HFF-Myc (cell line): ENCODE results near the gene RNFT2.
"Not testable (repeated sequence)": the region's sequence is repeated elsewhere in the genome, so short reads cannot be mapped to it uniquely, and the experiment has no call there.

Source experiments
- DNase-seq: peaks from one replicate; pipeline ENCODE4 v3.0.0-alpha.2; 2011; ENCODE audit warnings: low read depth; ENCODE audit errors: extremely low read depth
- H3K4me3 ChIP-seq: replicated peaks from 2 replicates; pipeline ENCODE4 v1.5.1; 2011; ENCODE audit warnings: low read depth, mild to moderate bottlenecking, control low read depth, low read length
- TF ChIP-seq, protein P1 (sequence below): IDR thresholded peaks from 2 replicates; pipeline ENCODE4 v1.5.1; 2012; ENCODE audit warnings: mild to moderate bottlenecking, low read depth, low read length, control low read depth; ENCODE audit errors: missing control alignments

Gene RNFT2

DNA sequence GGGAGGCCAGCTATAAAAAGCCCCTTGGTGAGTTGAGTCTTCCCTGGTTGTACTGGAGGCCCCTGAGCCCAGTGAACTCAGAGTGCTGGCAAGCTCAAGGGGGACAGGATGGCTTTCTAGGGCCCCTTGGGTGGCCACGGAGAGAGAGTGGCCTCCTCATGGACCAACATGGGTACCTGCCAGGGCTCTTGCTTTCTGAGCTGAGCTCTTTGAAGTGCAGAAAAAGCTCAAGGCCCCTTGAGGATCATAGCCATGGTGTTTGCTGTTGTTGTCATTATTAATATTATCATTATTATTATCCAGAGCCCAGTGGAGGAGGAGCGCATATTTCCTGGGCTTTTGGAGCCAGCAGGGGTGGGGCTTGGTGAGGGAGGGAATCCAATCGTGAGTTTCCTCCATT, 6.7 kb downstream of the RNFT2 start:
- DNase-seq, result no peak
- TF ChIP-seq, protein P1, sequence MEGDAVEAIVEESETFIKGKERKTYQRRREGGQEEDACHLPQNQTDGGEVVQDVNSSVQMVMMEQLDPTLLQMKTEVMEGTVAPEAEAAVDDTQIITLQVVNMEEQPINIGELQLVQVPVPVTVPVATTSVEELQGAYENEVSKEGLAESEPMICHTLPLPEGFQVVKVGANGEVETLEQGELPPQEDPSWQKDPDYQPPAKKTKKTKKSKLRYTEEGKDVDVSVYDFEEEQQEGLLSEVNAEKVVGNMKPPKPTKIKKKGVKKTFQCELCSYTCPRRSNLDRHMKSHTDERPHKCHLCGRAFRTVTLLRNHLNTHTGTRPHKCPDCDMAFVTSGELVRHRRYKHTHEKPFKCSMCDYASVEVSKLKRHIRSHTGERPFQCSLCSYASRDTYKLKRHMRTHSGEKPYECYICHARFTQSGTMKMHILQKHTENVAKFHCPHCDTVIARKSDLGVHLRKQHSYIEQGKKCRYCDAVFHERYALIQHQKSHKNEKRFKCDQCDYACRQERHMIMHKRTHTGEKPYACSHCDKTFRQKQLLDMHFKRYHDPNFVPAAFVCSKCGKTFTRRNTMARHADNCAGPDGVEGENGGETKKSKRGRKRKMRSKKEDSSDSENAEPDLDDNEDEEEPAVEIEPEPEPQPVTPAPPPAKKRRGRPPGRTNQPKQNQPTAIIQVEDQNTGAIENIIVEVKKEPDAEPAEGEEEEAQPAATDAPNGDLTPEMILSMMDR, result no peak
- no peak overlapping the region for H3K4me3 ChIP-seq

DNA sequence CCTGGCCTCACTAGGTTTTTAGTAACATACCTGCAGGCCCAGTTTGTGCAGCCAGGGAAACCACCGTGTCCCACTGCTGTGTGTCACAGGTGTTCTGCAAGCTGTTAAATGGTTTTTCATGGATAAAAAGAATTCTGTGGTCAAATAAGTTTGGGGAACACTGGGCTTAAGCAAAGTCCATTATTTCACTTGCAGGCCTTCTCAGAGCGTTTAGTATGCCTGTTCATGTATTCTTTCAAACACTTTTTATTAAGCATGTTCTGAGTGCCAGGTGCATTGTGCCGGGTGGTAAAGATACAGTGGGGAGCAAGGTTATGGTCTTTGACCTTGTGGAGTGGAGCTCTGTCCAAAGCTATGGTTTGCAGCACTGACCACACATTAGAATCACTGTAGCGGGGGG, 7.4 kb downstream of the RNFT2 start:
- H3K4me3 ChIP-seq, result no peak overlapping the region
- DNase-seq, result no peak
- TF ChIP-seq, protein P1, result no peak

DNA sequence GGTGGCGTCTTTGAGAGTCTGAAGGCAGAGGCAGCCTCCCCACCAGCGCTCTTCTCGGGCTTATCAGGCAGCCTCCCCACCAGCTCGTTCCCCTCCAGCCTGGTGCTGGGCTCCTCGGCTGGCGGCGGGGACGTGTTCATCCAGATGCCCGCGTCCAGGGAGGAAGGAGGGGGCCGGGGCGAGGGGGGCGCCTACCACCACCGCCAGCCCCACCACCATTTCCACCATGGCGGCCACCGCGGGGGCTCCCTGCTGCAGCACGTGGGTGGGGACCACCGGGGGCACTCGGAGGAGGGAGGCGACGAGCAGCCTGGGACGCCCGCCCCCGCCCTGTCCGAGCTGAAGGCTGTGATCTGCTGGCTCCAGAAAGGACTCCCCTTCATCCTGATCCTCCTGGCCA, 11.8 kb downstream of the RNFT2 start:
- no peak overlapping the region for H3K4me3 ChIP-seq
- TF ChIP-seq, protein P1, result no peak
- DNase-seq, result no peak

DNA sequence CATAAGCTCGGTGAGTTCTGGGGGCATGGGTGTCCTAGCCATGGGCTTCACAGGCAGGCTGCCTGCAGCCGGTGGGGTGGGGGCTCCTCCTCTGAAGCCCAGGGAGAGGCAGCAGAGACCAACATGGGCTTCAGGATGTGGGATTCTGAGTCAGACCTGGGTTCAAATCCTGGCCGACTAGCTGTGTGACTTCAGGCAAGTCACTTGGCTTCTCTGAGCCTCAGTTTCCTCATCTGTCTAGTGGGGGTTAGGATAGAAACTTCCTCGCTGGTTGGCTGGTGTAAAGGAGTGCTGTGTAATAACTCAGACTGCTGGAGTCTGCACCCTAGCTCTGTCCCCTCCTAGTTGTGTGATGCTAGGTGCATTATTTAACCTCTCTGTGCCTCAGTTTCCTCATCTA, 12.2 kb downstream of the RNFT2 start:
- no peak overlapping the region for H3K4me3 ChIP-seq
- no peak for DNase-seq
- TF ChIP-seq, protein P1, result no peak

DNA sequence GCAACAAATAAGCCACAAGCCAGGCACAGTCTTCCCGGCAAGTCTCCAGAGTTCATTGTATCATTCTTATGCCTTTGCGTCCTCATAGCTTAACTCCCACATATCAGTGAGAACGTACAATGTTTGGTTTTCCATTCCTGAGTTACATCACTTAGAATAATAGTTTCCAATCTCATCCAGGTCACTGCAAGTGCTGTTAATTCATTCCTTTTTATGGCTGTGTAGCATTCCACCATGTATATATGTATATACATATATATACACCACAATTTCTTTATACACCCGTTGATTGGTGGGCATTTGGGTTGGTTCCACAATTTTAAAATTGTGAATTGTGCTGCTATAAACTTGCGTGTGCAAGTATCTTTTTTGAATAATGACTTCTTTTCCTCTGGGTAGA, 16.0 kb downstream of the RNFT2 start:
- H3K4me3 ChIP-seq, DNase-seq: not testable (repeated sequence)

DNA sequence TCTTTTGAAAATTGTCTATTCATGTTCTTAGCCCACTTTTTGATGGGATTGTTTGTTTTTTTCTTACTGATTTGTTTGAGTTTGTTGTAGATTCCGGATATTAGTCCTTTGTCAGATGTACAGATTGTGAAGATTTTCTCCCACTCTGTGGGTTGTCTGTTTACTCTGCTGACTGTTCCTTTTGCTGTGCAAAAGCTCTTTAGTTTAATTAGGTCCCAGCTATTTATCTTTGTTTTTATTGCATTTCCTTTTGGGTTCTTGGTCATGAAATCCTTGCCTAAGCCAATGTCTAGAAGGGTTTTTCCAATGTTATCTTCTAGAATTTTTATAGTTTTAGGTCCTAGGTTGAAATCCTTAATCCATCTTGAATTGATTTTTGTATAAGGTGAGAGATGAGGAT, 16.7 kb downstream of the RNFT2 start:
- not testable (repeated sequence) for H3K4me3 ChIP-seq, DNase-seq

DNA sequence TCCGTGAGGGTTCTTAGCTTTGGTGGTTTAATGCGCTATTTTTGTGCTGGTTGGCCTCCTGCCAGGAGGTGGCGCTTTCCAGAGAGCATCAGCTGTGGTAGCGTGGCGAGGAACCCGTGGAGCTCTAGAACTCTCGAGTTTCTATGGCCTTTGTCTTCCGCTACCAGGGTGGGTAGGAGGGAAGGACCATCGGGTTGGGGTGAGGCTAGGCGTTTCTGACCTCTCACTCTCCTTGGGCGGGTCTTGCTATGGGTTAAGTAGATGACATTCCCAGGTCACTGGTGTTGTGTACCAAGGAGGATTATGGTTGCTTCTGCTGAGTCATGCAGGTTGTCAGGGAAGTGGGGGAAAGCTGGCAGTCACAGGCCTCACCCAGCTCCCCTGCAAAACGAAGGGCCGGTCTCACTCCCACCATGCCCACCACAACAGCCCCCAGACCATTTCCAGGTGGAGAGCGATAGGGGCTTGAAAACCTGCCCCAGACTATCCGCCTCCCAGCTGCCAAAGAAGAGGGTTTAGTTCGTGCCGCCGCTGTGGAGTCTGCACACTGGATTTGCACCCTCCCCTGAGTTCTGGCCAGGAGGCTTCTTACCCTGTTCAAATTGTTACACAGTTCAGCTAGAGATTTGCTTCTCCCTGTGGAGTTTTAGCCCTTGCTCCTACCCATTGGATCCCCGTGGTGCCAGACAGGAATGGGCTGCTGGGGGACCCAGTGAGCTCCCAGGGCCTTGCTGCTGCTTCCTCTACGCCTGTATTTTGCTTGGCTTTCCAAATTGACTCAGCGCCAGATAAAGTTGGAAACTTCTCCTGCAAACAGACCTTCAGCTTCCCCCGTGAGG, 21.9 kb downstream of the RNFT2 start:
- no peak overlapping the region for H3K4me3 ChIP-seq
- no peak for DNase-seq
- TF ChIP-seq, protein P1, result no peak

DNA sequence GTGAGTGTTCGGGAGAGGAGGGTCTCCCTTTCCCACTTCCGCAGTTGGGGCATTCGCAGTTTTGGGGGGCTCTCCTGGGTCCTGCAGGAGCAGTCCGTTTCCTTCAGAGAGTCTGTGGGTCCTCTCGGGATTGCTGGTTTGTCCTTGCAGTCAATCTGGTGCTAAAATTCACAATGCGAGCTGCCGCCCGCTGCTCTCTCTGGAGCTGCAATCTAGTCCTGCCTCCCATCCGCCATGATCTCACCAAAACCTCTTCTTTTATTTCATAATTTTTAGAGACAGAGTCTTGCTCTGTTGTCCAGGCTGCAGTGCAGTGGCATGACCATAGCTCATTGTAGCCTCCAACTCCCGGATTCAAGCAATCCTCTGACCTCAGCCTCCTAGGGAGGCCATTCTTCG, 22.5 kb downstream of the RNFT2 start:
- TF ChIP-seq, protein P1, result no peak
- no peak overlapping the region for H3K4me3 ChIP-seq
- no peak for DNase-seq
